Activated T-cell treated with anti-CD3 and anti-CD28 coated beads, Interleukin-2, amount 50 U/mL, for 24 hours (primary cell): ENCODE results near the gene GOLGA6L10.
"Not testable (repeated sequence)": the region's sequence is repeated elsewhere in the genome, so short reads cannot be mapped to it uniquely, and the experiment has no call there.

Source experiments
- DNase-seq: peaks from one replicate; pipeline ENCODE4 v3.0.0-alpha.2; 2020
- H3K27ac Mint-ChIP-seq: 2 replicates; pipeline ENCODE4 v1.8.0; 2020; ENCODE audit warnings: mild to moderate bottlenecking, mixed read lengths
- H3K27me3 Mint-ChIP-seq: 2 replicates; pipeline ENCODE4 v1.8.0; 2020; ENCODE audit warnings: mixed read lengths
- H3K36me3 Mint-ChIP-seq: 2 replicates; pipeline ENCODE4 v1.8.0; 2020; ENCODE audit warnings: low read depth, mixed read lengths
- H3K4me1 Mint-ChIP-seq: 2 replicates; pipeline ENCODE4 v1.8.0; 2020; ENCODE audit warnings: low read depth, mixed read lengths
- H3K4me3 Mint-ChIP-seq: 2 replicates; pipeline ENCODE4 v1.8.0; 2020; ENCODE audit warnings: mild to moderate bottlenecking, moderate library complexity, mixed read lengths
- H3K9me3 Mint-ChIP-seq: 2 replicates; pipeline ENCODE4 v1.8.0; 2020; ENCODE audit warnings: mixed read lengths

The GOLGA6L10 gene, protein sequence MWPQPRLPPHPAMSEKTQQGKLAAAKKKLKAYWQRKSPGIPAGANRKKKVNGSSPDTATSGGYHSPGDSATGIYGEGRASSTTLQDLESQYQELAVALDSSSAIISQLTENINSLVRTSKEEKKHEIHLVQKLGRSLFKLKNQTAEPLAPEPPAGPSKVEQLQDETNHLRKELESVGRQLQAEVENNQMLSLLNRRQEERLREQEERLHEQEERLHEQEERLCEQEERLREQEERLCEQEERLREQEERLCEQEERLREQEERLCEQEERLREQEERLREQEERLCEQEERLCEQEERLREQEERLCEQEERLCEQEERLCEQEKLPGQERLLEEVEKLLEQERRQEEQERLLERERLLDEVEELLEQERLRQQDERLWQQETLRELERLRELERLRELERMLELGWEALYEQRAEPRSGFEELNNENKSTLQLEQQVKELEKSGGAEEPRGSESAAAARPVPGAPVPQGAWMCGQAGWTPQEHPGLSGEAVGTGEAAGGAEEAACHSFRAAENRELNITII

DNA sequence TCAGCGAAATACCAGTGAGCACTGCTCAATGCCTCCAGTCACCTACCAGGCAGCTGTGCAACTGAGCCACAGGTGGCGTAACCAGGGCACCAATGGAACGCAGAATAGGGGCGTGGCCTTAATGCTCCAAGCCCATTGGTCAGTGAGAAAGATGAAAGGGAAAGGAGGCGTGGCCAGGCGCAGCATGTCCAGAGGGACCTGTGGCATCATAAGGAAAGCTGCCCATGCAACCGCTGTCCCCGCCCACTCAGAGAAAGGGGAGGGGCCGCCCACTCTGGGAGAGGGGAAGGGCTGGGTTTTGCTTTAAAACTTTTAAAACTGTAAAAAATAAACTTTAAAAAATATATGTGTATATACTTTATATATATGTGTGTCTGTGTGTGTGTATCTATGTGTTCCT lies at the start of gene GOLGA6L10:
TSS of gene GOLGA6L10 (minus strand) at position 101 of the 400 bp plus-strand sequence. CDS start at position 1, 100 bp downstream.
- DNase-seq, H3K4me3 Mint-ChIP-seq, H3K27ac Mint-ChIP-seq, H3K27me3 Mint-ChIP-seq, H3K9me3 Mint-ChIP-seq, H3K36me3 Mint-ChIP-seq, H3K4me1 Mint-ChIP-seq: not testable (repeated sequence)

DNA sequence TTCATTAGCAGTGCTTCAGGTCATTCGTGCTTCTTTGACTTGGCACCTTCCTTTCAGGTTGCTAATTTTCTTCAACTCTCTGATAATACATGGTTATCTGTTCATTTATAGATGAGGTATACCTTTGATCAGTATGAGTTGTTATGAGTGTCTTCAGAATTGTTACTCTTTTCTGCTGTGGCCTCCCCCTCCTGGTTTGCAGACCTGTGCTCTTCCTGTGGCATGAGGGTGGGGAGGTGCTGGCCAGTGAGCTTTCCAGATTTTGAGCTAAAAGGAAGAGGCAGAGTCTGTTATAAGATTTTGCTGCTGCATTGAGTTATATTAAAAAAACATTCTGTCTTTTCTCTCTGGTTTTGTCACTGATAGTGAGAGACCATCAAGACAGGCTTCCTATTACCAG lies 49.5 kb upstream of the GOLGA6L10 start:
- Mint-ChIP-seq H3K27ac (no peak overlapping the region), H3K4me1 (peaks cover 4% of the 10 kb centered on the region), H3K9me3 (no peaks in the 10 kb centered on the region), H3K36me3 (no peaks in the 10 kb centered on the region), H3K4me3 (no peak overlapping the region), H3K27me3 (no peaks in the 10 kb centered on the region)
- DNase-seq, result no peak

DNA sequence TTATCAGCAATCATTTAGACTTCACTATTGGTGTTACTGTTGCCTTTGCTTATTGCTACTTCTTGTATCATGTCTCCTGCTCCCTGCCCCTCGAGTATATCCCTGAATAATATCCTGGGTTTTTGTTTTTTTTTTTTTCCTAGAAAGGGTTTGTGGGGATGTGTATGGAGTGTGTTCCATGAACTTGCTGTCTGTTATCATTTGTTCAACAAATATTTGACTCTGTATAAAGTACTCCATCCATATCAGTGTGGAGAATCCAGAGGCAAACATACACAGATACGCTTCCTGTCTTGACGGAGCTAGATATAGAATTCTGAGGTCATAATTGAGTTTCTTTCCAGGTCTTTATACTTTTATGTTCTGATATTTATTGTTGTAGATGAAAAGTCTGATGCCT lies 48.5 kb upstream of the GOLGA6L10 start:
- no peaks in the 10 kb centered on the region for H3K36me3 Mint-ChIP-seq
- H3K9me3 Mint-ChIP-seq, result no peaks in the 10 kb centered on the region
- H3K4me1 Mint-ChIP-seq, result peaks cover 4% of the 10 kb centered on the region
- no peaks in the 10 kb centered on the region for H3K27me3 Mint-ChIP-seq
- no peak for DNase-seq
- no peak overlapping the region for H3K4me3 Mint-ChIP-seq
- no peak overlapping the region for H3K27ac Mint-ChIP-seq

DNA sequence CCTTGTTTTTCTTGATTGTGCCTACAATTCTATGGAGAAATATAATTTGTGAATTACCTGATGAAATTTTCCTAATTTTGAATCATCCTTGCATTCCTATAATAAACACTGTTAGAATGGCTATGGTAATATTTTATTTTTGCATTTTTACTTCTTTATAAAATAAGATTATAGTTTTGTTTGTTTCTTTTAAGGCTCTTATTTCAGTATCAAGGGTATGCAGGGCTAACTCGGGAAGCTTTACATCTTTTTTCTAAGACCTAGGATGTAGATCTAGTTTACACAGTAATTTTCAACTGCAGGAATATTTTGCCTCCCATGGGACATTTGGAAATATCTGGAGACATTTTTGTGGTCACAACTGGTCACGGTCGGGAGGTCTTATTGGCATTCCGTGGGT lies 46.5 kb upstream of the GOLGA6L10 start:
- not testable (repeated sequence) for DNase-seq, H3K27ac Mint-ChIP-seq

DNA sequence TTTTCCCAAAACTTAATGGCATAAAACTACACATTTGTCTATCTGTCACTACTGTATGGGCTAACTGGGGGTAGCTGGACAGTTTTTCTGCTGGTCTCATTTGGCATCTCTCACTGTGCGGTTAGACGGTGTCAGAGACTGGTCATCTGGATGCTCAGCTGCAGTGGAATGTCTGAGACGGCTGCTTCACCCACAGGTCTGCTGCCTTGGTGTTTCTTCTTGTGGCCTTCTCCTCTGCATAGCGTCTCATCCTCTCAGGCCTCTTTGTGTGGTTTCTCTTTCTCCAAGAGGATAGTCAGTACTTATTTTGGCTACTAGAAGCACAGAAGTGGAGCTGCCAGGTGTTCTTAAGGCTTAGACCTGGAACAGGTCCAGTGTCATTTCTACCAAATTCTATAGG lies 44.4 kb upstream of the GOLGA6L10 start:
- no peak overlapping the region for H3K27ac Mint-ChIP-seq
- no peaks in the 10 kb centered on the region for H3K9me3 Mint-ChIP-seq
- no peaks in the 10 kb centered on the region for H3K36me3 Mint-ChIP-seq
- H3K27me3 Mint-ChIP-seq, result no peaks in the 10 kb centered on the region
- H3K4me1 Mint-ChIP-seq, result peaks cover 3% of the 10 kb centered on the region
- no peak for DNase-seq
- H3K4me3 Mint-ChIP-seq, result no peak overlapping the region

More for the DNA sequence above, 46.5 kb upstream of the GOLGA6L10 start:
- H3K27me3 Mint-ChIP-seq, H3K4me3 Mint-ChIP-seq, H3K36me3 Mint-ChIP-seq, H3K4me1 Mint-ChIP-seq, H3K9me3 Mint-ChIP-seq: not testable (repeated sequence)

DNA sequence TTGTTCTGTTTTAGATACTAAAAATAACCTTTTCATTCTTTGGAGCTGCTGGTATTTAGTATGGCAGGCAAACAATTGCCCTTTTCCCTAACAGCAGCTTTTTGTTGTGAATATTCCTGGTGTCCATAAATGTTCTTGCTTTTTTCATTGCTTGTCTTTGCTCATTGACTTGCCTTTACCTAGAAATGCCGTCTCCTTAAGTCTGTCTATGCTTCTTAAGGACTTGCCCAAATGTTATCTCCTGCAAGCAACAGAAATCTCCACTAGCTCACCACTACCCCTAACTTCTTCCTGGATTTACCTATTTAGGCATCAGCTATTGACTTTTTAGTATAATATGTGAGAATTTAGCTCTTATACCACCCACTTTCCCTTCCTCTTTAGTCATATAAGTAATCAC lies 42.8 kb upstream of the GOLGA6L10 start:
- H3K36me3 Mint-ChIP-seq, DNase-seq, H3K27me3 Mint-ChIP-seq: not testable (repeated sequence)

DNA sequence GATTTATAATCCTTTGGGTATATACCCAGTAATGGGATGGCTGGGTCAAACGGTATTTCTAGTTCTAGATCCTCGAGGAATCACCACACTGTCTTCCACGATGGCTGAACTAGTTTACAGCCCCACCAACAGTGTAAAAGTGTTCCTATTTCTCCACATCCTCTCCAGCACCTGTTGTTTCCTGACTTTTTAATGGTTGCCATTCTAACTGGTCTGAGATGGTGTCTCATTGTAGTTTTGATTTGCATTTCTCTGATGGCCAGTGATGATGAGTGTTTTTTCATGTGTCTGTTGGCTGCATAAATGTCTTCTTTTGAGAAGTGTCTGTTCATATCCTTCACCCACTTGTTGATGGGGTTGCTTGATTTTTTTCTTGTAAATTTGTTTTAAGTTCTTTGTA lies 40.9 kb upstream of the GOLGA6L10 start:
- H3K4me1 Mint-ChIP-seq, H3K27ac Mint-ChIP-seq, H3K27me3 Mint-ChIP-seq, H3K36me3 Mint-ChIP-seq, DNase-seq, H3K9me3 Mint-ChIP-seq, H3K4me3 Mint-ChIP-seq: not testable (repeated sequence)

More for the DNA sequence above, 42.8 kb upstream of the GOLGA6L10 start:
- not testable (repeated sequence) for H3K27ac Mint-ChIP-seq, H3K4me1 Mint-ChIP-seq, H3K9me3 Mint-ChIP-seq, H3K4me3 Mint-ChIP-seq

DNA sequence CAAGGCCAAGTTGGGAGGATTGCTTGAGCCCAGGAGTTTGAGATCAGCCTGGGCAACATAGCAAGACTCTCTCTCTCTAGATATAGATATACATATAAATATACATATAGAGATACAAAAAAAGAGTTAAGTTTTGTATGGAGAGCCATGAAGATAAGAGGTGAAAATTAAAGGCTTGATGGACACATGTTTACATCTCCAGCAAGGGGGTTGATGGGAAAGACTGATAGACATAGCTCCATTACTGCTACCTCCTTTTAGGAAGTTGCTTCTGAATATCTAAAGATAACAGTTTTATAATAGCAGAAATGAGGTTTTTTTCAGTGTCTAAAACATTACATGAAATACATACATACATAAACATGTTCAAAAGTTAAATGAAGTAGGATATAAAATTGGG lies 37.9 kb upstream of the GOLGA6L10 start:
- not testable (repeated sequence) for H3K4me3 Mint-ChIP-seq, DNase-seq, H3K27ac Mint-ChIP-seq, H3K9me3 Mint-ChIP-seq, H3K27me3 Mint-ChIP-seq, H3K4me1 Mint-ChIP-seq, H3K36me3 Mint-ChIP-seq

DNA sequence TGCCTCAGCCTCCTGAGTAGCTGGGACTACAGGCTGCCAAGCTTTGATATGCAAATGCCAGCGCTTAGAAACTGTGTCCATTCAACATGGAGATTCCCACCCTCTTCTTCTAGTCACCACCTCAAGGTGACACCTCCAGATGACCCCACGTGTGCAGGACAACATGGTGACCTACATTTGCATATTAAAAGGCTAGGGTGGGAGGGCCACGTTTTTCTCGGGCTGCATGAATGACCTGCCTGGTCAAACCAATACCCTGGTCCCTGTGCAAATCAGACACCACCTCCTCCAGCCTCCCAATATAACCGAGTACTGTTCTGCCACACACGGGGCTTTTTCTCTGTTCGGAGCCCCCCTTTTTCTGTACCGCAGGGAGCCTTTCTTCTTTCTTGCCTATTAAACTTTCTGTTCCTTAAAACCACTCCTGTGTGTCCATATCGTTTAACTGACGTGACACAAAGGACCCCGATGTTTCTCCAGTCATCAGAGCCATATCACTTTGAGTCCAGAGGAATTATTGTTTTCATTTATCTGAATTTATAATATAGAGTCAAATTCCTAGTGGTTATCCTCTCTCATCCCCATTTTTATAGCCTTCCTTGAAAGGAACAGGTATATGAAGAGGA lies 32.2 kb upstream of the GOLGA6L10 start:
- not testable (repeated sequence) for H3K36me3 Mint-ChIP-seq, H3K9me3 Mint-ChIP-seq, H3K27ac Mint-ChIP-seq, DNase-seq, H3K4me1 Mint-ChIP-seq, H3K4me3 Mint-ChIP-seq, H3K27me3 Mint-ChIP-seq

DNA sequence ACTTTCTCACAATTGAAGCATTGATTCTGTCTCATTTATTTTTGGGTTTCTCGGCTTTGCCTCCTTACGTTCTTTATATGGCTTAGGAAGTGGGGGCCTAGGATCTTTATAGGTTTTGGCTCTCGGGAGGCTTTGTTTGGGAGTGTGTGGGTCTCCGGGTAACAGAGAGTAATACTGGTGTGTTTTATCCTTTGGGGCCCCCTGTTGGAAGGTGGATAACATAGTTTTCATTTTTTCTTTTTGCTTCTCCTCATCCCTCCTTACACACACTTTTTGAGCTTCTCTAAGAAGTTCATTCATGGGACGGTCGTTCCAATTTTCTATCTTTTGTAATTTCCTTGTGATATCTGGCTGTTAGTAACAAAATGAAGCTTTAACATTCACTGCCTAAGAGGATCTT lies 30.3 kb upstream of the GOLGA6L10 start:
- not testable (repeated sequence) for H3K4me3 Mint-ChIP-seq, H3K36me3 Mint-ChIP-seq, DNase-seq, H3K27ac Mint-ChIP-seq, H3K27me3 Mint-ChIP-seq, H3K4me1 Mint-ChIP-seq, H3K9me3 Mint-ChIP-seq

DNA sequence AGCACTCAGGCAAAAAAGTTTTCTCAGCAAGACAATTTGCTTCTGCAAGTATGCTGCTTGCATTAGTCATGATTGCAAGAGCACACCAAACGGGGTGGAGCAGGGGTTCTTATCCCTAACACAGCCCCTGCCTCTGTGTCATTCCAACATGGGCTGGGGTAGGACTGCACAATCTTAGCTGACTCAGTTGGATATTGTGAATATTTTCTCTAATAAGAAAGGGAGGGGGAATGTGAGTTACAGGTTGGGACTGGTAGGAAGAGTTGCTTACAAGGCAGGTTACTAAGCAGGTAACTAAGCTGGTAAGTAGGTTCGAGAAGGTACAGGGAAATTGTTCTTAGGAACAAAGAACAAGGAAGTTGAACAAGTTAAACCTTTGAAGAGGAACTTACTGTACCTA lies 24.4 kb upstream of the GOLGA6L10 start:
- H3K27ac Mint-ChIP-seq, H3K4me3 Mint-ChIP-seq, DNase-seq, H3K36me3 Mint-ChIP-seq, H3K4me1 Mint-ChIP-seq, H3K9me3 Mint-ChIP-seq, H3K27me3 Mint-ChIP-seq: not testable (repeated sequence)

DNA sequence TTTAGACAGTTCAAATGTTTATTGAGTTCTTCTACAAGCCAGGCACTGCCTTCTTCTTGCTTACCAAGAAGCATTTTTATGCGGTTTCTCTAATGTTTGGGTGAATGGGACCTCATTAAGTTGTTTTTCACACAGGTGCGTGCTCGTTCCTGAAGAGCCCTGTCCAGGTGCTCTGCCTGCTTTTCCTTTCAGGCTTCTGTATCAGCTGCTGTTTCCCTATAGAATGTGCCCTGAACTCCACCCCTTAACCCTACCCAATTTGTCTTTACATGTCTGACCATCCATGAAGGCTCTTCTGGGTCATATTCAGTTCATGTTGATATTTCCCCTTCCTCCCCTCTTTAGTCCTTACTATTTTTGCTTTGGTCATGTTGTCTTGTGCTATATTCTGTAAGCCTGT lies 22.4 kb upstream of the GOLGA6L10 start:
- no peak for DNase-seq
- Mint-ChIP-seq H3K9me3 (no peaks in the 10 kb centered on the region), H3K4me3 (no peak overlapping the region), H3K27me3 (no peaks in the 10 kb centered on the region), H3K36me3 (no peaks in the 10 kb centered on the region), H3K27ac (no peak overlapping the region), H3K4me1 (peaks cover 2% of the 10 kb centered on the region)

DNA sequence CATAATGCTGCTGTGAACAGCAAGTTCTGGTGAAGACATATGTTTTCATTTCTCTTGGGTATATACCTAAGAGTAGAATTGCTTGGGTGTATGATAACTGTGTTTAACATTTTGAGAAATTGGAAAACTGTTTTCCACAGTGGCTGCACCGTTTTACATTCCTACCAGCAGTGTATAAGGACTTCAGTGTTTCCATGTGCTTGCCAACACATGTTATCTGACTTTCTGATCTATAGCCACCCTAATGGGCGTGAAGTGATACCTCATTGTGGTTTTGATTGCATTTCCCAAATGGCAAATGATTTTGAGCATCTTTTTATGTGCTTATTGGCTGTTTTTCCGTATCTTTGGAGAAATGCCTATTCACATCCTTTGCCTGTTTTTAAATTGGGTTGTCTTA lies 18.5 kb upstream of the GOLGA6L10 start:
- H3K36me3 Mint-ChIP-seq, H3K4me1 Mint-ChIP-seq, H3K27ac Mint-ChIP-seq, H3K9me3 Mint-ChIP-seq, H3K27me3 Mint-ChIP-seq, DNase-seq, H3K4me3 Mint-ChIP-seq: not testable (repeated sequence)

DNA sequence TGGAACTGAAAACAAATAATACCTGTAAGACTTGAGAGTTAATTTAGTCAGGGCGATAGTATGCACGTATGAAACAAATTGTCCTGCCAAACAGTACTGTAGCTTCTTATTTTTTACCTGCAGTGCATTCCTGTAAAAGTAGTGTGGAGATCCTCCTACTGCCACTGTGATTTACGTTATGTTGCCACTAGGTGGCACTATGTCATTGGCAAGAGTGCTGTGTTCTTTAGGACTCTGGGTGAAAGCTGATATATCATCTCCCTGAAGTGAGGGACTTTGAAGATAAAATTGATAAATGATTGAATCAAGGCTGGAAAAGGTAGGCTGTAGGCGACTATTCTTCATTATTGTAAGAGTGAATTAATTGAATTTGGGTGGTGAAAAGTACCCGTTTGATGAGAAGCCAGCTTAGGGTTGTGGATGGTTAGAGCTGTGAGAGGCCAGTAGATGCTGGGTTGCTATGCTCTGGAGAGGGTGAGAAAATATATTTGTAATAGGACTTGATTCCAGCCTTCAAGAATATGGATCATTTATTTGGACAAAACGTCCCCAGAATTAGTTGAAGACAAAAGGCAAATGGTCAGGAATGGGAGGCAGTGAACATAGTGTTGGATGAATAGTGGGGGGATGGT lies 16.5 kb upstream of the GOLGA6L10 start:
- H3K4me1 Mint-ChIP-seq, H3K27me3 Mint-ChIP-seq, DNase-seq, H3K4me3 Mint-ChIP-seq, H3K36me3 Mint-ChIP-seq, H3K9me3 Mint-ChIP-seq, H3K27ac Mint-ChIP-seq: not testable (repeated sequence)

DNA sequence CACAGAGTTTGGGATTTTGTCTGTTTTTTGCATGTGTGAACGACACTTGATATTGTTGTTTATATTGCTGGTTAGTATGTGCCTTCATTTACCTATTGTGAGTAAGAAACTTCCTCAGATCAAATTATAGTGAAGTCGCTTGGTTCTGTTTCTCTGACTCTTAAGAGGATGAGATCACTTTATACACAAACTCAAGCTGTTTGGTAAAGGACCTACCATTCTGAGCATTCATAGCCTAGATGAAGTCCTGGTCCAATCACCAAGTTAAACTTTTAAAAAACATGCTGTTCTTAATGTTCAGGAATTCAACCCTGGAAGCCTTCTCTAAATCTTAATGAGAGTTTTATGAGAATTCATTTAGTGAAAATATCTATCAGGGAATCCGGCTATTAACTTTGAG lies 15.3 kb upstream of the GOLGA6L10 start:
- not testable (repeated sequence) for H3K9me3 Mint-ChIP-seq, DNase-seq, H3K27ac Mint-ChIP-seq

More for the DNA sequence above, 15.3 kb upstream of the GOLGA6L10 start:
- not testable (repeated sequence) for H3K4me1 Mint-ChIP-seq, H3K36me3 Mint-ChIP-seq, H3K4me3 Mint-ChIP-seq, H3K27me3 Mint-ChIP-seq
